Testis (tissue), 3 donors: ENCODE results near the gene PIP5K1C. TPM values are rescaled to one million over a fixed set of nuclear protein-coding genes. Genes with fewer than 3 reads are reported as not detected.

Experiments
- DNase-seq: peaks from one replicate; pipeline ENCODE4 v3.0.0-alpha.2; 2019
- H3K27ac ChIP-seq, 2 donors: fragments of 200-600 bp; sonication (generic); one replicate each; pipeline ENCODE4 v1.5.1; 2019
- H3K27me3 ChIP-seq: fragments of 200-600 bp; sonication (generic); one replicate; pipeline ENCODE4 v1.5.1; 2019
- H3K36me3 ChIP-seq: fragments of 200-600 bp; sonication (generic); one replicate; pipeline ENCODE4 v1.5.1; 2017; ENCODE audit warnings: low read depth; ENCODE audit errors: missing control alignments
- H3K4me1 ChIP-seq: fragments of 200-600 bp; sonication (generic); one replicate; pipeline ENCODE4 v1.5.1; 2019
- H3K4me3 ChIP-seq, 2 donors: fragments of 200-600 bp; sonication (generic); one replicate each; pipeline ENCODE4 v1.5.1; 2017 to 2019
- H3K9me3 ChIP-seq: fragments of 200-600 bp; sonication (generic); one replicate; pipeline ENCODE4 v1.5.1; 2017
- CTCF ChIP-seq, 3 experiments: fragments of 450-650 bp in 2 of 3; fragments of 200-600 bp in 1 of 3; sonication (generic) in 1 of 3; IDR thresholded peaks; one replicate each; pipeline ENCODE4 v1.5.1; 2016 to 2019; ENCODE audit warnings: antibody characterized with exemption in 3 of 3, mild to moderate bottlenecking in 2 of 3, moderate library complexity in 1 of 3
- POLR2A ChIP-seq: fragments of 450-650 bp; IDR thresholded peaks from one replicate; pipeline ENCODE4 v1.6.1; 2017; ENCODE audit warnings: antibody characterized with exemption, mild to moderate bottlenecking, moderate library complexity
- WGBS, 2 donors: methylation state at CpG; one replicate each; pipeline ENCODE4 v1.1.5; 2018; 5-methylcytosine and 5-hydroxymethylcytosine counted together
- intact Hi-C: fragments of 100-400 bp; cut with DNase I; formaldehyde crosslinking; loops from one replicate; pipeline ENCODE4 v1.15.1; 2023; ENCODE audit warnings: low total_unique reads
- polyA plus RNA-seq: library from polyadenylated mRNA; stranded (reverse); fragments of 350-450 nt; fragmentation: Illumina TruSeq; extraction: RNeasy Lipid Tissue Mini Kit (QIAGEN cat#74804); gene quantifications from one replicate; pipeline ENCODE4 v1.2.3, GENCODE V29; 2014; ENCODE audit warnings: low read depth, low replicate concordance; ENCODE audit not compliant: insufficient read depth
- total RNA-seq, 2 donors: library from RNA; depleted of rRNA; stranded (reverse); fragments of >200 nt; gene quantifications; one replicate each; pipeline ENCODE4 v1.2.3, GENCODE V29; 2016

The PIP5K1C gene
- total and polyA plus RNA-seq, 3 donors from 2014 or later, result 80.2 to 99.1 (median 87.0) TPM

DNA sequence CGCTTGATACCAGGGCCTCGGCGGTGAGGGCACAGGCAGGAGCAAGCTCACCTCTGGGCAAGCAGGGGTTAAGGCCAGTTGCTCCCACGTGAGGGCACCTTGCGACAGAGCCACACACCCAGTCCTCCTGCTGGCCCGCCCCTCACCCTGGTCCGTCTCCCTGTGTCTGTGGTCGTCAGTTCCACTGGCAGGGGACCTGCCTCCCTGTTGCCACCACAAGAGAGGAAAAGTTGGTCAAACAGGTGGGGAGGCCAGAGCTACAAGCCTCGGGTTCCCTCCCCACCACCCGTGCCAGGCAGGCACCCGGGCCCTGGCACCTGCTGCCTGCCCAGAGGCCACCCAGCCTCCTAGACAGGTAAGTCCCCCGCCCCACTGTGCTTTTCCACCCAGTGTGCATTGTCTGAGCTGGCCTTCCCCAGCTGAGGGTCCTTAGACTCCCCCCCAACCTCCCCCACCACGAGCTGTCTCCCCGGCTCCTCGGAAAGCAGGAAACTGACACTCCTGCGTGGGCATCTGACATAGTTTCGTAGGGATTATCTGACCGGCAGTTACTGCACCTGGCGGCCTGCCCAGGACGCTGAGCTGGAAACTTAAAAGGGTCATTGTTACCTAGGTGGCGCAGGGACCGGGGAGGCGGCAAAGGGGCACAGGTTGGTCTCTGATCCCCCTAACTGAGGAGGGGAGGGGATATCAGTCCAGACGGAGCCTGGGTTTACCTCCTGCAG, 8.1 kb upstream of the PIP5K1C start, which contains the start of gene TJP3:
TJP3 (plus strand) TSS at position 178 of the 725 bp plus-strand sequence. CDS start 20,049 bp downstream, outside the sequence.
- 40 to 46% methylated on average over 19 to 24 of the region's 24 CpGs for WGBS, 2 donors
- DNase-seq, result peak; percentile 86

DNA sequence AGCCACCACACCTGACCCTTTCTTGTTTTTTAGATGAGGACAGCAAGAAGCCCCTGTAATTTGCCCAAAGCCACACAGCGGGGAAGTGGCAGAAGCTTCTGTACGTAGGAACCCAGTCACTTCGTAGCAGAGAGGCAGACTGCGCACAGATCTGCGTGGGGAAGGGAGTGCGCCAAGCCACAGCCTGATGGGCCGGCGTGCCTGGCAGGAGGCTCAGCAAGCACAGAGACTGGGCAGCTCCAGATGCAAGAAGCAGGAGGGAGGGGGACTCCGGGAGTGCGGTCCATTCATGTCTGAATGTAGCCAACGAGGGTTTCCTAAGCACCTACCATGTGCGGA, 7.6 kb upstream of the PIP5K1C start:
- Histone ChIP-seq H3K9me3 (no peaks in the 10 kb centered on the region), H3K36me3 (no peaks in the 10 kb centered on the region), H3K4me1 (peaks cover 5% of the 10 kb centered on the region), H3K4me3 (no peak overlapping the region), H3K27ac (no peak overlapping the region), H3K27me3 (no peaks in the 10 kb centered on the region)
- no peak for DNase-seq
- intact Hi-C loops, result no loop called here
- 72% methylated on average over 12 of the region's 12 CpGs for WGBS, 2 donors
- TF ChIP-seq CTCF (IDR thresholded peaks at IDR 0.05) (no peak), POLR2A (no peak)

More for the DNA sequence above, 8.1 kb upstream of the PIP5K1C start, which contains the start of gene TJP3:
- no peak within 1 kb of the TSS for H3K27ac ChIP-seq
- no peak within 1 kb of the TSS for H3K4me3 ChIP-seq
- intact Hi-C loops, result no loop called here
- peaks cover 9% of the 10 kb centered on the region for H3K4me1 ChIP-seq
- H3K27me3 ChIP-seq, result no peaks in the 10 kb centered on the region
- TF ChIP-seq CTCF (IDR thresholded peaks at IDR 0.05), result no peak
- no peak for TF ChIP-seq POLR2A
- no peaks in the 10 kb centered on the region for H3K9me3 ChIP-seq
- H3K36me3 ChIP-seq, result no peaks in the 10 kb centered on the region

DNA sequence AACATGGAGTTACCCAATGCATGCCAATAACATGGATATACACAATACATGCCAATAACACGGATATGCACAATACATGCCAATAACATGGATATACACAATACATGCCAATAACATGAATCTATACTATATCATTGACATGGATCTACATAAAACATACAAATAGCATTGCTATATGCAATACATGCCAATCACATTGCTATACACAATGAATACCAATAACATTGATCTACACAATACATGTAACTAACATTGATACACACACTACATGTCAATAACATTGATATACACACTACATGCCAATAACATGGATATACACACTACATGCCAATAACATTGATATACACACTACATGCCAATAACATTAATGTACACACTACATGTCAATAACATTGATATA, 932 bp upstream of the PIP5K1C start:
- Histone ChIP-seq H3K36me3 (no peaks in the 10 kb centered on the region), H3K9me3 (no peaks in the 10 kb centered on the region), H3K27ac (no peak overlapping the region), H3K27me3 (no peaks in the 10 kb centered on the region), H3K4me1 (peaks cover 13% of the 10 kb centered on the region), H3K4me3 (no peak overlapping the region)
- 6 to 18% methylated on average over 1 of the region's 1 CpG for WGBS, 2 donors
- no peak for TF ChIP-seq POLR2A
- no peak for TF ChIP-seq CTCF (IDR thresholded peaks at IDR 0.05)
- intact Hi-C loops, result loop anchor here (2.0 kb wide), 1 partner anchor 30 kb away; no protein-coding TSS in a partner anchor
- DNase-seq, result no peak

DNA sequence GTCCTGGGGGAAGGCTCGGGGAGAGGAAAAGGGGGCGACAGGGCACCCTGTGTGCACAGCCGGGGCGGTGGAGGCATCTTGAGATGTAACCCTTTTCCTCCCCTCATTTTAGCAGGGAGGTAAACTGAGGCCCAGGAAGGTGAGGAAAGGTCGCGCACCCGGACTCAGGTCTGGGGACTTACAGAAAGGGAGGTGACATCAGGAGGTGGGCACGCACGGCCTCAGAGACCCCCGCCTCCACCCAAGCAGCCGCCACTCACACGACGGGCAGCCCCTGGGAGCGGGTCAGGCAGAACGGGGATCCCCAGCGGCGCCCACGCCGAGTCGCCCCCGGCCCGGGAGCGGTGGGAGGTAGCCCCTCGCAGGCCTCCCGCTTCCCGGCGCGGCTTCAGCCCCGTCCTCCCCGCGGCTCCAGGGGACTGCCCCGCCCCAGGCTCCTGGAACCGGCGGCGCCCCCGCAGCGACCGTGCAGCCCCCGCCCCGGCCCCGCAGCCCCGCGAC, 477 bp downstream of the PIP5K1C start:
- Histone ChIP-seq H3K27ac (peak overlapping the region; percentile 74 to 89), H3K36me3 (no peaks in the 10 kb centered on the region), H3K4me3 (peak overlapping the region; percentile 81 to 94), H3K27me3 (no peaks in the 10 kb centered on the region), H3K4me1 (peaks cover 13% of the 10 kb centered on the region), H3K9me3 (no peaks in the 10 kb centered on the region)
- intact Hi-C loops, result loop anchor here (2.0 kb wide), 1 partner anchor 29 kb away; no protein-coding TSS in a partner anchor
- DNase-seq, result no peak
- TF ChIP-seq POLR2A, result no peak
- TF ChIP-seq CTCF (IDR thresholded peaks at IDR 0.05), result no peak
- 0% methylated on average over 7 to 13 of the region's 43 CpGs for WGBS, 2 donors
